ENCODE data around the gene RAD18. TPM values are rescaled to one million over a fixed set of nuclear protein-coding genes. Genes with fewer than 3 reads are reported as not detected.

The RAD18 gene
- total RNA-seq, 4 donors from 2014 or later: 5.3 to 17.6 (median 11.6) TPM

- Histone ChIP-seq H3K4me1 (no peaks in the 10 kb centered on the region), H3K27me3 (no peaks in the 10 kb centered on the region), H3K4me3 (no peak overlapping the region), H3K9me3 (peaks cover 0 to 4% of the 10 kb centered on the region in 2 donors), H3K27ac (no peak overlapping the region), H3K36me3 (no peaks in the 10 kb centered on the region)
- DNase-seq: no peak
- no peak for TF ChIP-seq CTCF (IDR thresholded peaks at IDR 0.05)
- TF ChIP-seq POLR2A (IDR thresholded peaks at IDR 0.05): no peak
- intact Hi-C loops (cut with DNase I; ENCODE audit: low total_unique reads): no loop called here
Observed at GRCh38 chr3:8938021-8938420, 25.3 kb downstream of the RAD18 start.

GRCh38 chr3:8937064-8938020 is 25.9 kb downstream of the RAD18 start:
- H3K4me1 ChIP-seq: no peaks in the 10 kb centered on the region
- H3K27me3 ChIP-seq: no peaks in the 10 kb centered on the region
- H3K36me3 ChIP-seq: no peaks in the 10 kb centered on the region
- intact Hi-C loops (cut with DNase I; ENCODE audit: low total_unique reads): no loop called here
- DNase-seq: no peak
- TF ChIP-seq CTCF (IDR thresholded peaks at IDR 0.05) (no peak), POLR2A (IDR thresholded peaks at IDR 0.05) (no peak)
- no peaks in the 10 kb centered on the region for H3K9me3 ChIP-seq
- no peak overlapping the region for H3K27ac ChIP-seq
- H3K4me3 ChIP-seq: no peak overlapping the region

GRCh38 chr3:8932507-8932906 is 30.8 kb downstream of the RAD18 start:
- no peaks in the 10 kb centered on the region for H3K36me3 ChIP-seq
- intact Hi-C loops (cut with DNase I; ENCODE audit: low total_unique reads): no loop called here
- no peaks in the 10 kb centered on the region for H3K4me1 ChIP-seq
- no peak for DNase-seq
- no peaks in the 10 kb centered on the region for H3K9me3 ChIP-seq
- H3K27ac ChIP-seq: no peak overlapping the region
- H3K4me3 ChIP-seq: no peak overlapping the region
- TF ChIP-seq CTCF (IDR thresholded peaks at IDR 0.05) (no peak), POLR2A (IDR thresholded peaks at IDR 0.05) (no peak)
- H3K27me3 ChIP-seq: no peaks in the 10 kb centered on the region

- H3K4me3 ChIP-seq: no peak overlapping the region
- no peak overlapping the region for H3K27ac ChIP-seq
- H3K36me3 ChIP-seq: no peaks in the 10 kb centered on the region
- no peak for DNase-seq
- no peaks in the 10 kb centered on the region for H3K9me3 ChIP-seq
- H3K4me1 ChIP-seq: no peaks in the 10 kb centered on the region
- intact Hi-C loops (cut with DNase I; ENCODE audit: low total_unique reads): no loop called here
- H3K27me3 ChIP-seq: no peaks in the 10 kb centered on the region
- TF ChIP-seq CTCF (IDR thresholded peaks at IDR 0.05) (no peak), POLR2A (IDR thresholded peaks at IDR 0.05) (no peak)
Observed at GRCh38 chr3:8931342-8931741, 31.9 kb downstream of the RAD18 start.

- TF ChIP-seq POLR2A (IDR thresholded peaks at IDR 0.05) (no peak), CTCF (IDR thresholded peaks at IDR 0.05) (no peak)
- Histone ChIP-seq H3K27ac (no peak overlapping the region), H3K36me3 (no peaks in the 10 kb centered on the region), H3K4me1 (no peaks in the 10 kb centered on the region), H3K27me3 (no peaks in the 10 kb centered on the region), H3K9me3 (no peaks in the 10 kb centered on the region), H3K4me3 (no peak overlapping the region)
- no peak for DNase-seq
- intact Hi-C loops (cut with DNase I; ENCODE audit: low total_unique reads): no loop called here
Observed at GRCh38 chr3:8929860-8930259, 33.4 kb downstream of the RAD18 start.
